NOMO-1 treated with dmso at 0.1 percent for 144 hours (cell line): Measurements from ENCODE around the gene PSENEN.
"Not testable (repeated sequence)": the region's sequence is repeated elsewhere in the genome, so short reads cannot be mapped to it uniquely, and the experiment has no call there.

Source experiments
- DNase-seq: peaks from one replicate; lab custom pipeline; 2025; ENCODE audit not compliant: unreplicated experiment; lab: John Stamatoyannopoulos, UW

The PSENEN gene

GRCh38 chr19:35718345-35719041 lies 27.0 kb upstream of the PSENEN start:
- DNase-seq, result no peak

GRCh38 chr19:35719402-35720162 lies 25.9 kb upstream of the PSENEN start:
- DNase-seq, result no peak

DNA sequence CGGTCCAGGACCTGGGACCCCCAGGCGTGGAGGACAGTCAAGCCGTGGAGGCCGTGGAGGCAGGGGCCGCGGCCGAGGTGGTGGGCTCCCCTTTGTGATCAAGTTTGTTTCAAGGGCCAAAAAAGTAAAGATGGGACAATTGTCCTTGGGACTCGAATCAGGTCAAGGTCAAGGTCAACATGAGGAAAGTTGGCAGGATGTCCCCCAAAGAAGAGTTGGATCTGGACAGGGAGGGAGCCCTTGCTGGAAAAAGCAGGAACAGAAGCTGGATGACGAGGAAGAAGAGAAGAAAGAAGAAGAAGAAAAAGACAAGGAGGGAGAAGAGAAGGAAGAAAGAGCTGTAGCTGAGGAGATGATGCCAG lies 25.3 kb upstream of the PSENEN start:
- DNase-seq, result no peak

DNA sequence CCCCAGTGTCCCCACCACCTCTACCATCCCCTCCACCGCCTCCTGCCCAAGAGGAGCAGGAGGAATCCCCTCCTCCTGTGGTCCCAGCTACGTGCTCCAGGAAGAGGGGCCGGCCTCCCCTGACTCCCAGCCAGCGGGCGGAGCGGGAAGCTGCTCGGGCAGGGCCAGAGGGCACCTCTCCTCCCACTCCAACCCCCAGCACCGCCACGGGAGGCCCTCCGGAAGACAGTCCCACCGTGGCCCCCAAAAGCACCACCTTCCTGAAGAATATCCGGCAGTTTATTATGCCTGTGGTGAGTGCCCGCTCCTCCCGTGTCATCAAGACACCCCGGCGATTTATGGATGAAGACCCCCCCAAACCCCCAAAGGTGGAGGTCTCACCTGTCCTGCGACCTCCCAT lies 24.8 kb upstream of the PSENEN start:
- DNase-seq, result no peak

DNA sequence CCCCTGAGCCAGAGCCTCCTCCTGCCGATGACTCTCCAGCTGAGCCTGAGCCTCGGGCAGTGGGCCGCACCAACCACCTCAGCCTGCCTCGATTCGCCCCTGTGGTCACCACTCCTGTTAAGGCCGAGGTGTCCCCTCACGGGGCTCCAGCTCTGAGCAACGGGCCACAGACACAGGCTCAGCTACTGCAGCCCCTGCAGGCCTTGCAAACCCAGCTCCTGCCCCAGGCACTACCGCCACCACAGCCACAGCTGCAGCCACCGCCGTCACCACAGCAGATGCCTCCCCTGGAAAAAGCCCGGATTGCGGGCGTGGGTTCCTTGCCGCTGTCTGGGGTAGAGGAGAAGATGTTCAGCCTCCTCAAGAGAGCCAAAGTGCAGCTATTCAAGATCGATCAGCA lies 24.1 kb upstream of the PSENEN start:
- DNase-seq, result no peak

- DNase-seq, result no peak
These were observed 23.0 kb upstream of the PSENEN start for GRCh38 chr19:35722461-35722860.

- DNase-seq, result no peak
These were observed 22.6 kb upstream of the PSENEN start for GRCh38 chr19:35722897-35723296.

GRCh38 chr19:35723671-35724070 lies 21.8 kb upstream of the PSENEN start:
- no peak for DNase-seq

DNA sequence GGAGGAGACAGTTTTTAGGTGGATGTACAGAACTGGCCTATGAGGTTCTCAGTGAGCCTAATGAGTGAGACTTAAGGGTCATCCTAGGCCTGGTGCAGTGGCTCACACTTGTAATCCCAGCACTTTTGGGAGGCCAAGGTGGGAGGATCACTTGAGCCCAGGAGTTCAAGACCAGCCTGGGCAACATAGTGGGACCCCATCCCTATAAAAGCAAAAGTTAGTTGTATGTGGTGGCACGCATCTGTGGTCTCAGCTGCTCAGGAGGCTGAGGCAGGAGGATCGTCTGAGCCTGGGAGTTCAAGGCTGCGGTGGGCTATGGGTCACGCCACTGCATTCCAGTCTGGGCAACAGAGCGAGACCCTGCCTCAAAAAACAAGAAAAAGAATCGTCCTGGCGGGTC lies 21.3 kb upstream of the PSENEN start:
- DNase-seq, result not testable (repeated sequence)

- DNase-seq, result no peak
These were observed 20.9 kb upstream of the PSENEN start for GRCh38 chr19:35724560-35724959.

GRCh38 chr19:35725216-35725861 lies 20.1 kb upstream of the PSENEN start:
- no peak for DNase-seq

GRCh38 chr19:35727053-35727955 lies 18.1 kb upstream of the PSENEN start:
- DNase-seq, result no peak

DNA sequence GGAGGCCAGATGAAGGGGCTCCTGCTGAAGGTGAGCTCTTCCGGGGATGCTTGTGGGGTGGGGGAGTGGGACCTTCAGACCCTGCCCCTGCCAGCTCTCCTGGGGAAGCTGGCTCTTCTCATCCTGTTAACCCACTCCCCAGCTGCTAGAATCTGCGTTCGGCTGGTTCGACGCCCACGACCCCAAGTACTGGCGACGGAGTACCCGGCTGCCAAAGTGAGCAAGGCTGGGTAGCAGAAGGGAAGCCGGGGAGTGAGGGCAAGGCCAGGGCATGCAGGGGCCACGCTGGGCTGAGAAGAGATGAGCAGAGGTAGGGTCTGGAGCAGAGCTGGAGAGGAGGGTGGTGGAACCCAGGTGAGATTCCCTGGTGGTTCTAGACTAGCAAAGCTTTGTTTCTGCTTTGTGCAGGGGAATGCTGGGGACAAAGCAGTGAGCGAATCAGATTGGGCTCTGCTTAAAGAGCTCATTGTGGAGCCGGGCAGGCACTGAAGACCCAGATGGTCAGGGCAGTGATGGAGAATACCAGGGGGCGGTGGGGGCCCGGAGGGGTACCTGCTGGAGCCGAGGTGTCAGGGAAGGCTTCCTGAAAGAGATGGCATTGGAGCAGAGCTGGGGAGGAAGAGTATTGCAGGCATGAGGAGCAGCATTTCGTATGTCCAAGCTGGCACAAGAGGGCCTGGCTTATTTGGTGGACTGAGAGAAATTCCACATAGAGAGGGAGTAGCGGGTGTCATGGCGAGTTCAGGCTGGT lies 17.3 kb upstream of the PSENEN start:
- DNase-seq, result no peak

DNA sequence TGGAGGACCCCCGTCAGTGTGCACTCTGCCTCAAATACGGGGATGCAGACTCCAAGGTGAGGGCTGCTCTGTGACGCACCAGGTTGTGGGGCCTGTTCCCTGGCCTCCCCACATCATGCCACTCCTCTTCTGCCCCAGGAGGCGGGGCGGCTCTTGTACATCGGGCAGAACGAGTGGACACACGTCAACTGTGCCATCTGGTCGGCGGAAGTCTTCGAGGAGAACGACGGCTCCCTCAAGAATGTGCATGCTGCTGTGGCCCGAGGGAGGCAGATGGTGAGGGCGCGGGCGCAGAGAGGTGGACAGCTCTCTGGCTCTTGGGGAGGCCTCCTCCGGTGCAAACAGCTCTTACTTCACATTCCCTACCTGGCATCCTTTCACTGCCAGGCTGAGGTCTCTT lies 16.4 kb upstream of the PSENEN start:
- no peak for DNase-seq

GRCh38 chr19:35729763-35730162 lies 15.7 kb upstream of the PSENEN start:
- DNase-seq, result no peak

- DNase-seq, result no peak
These were observed 15.1 kb upstream of the PSENEN start for GRCh38 chr19:35730326-35730725.

DNA sequence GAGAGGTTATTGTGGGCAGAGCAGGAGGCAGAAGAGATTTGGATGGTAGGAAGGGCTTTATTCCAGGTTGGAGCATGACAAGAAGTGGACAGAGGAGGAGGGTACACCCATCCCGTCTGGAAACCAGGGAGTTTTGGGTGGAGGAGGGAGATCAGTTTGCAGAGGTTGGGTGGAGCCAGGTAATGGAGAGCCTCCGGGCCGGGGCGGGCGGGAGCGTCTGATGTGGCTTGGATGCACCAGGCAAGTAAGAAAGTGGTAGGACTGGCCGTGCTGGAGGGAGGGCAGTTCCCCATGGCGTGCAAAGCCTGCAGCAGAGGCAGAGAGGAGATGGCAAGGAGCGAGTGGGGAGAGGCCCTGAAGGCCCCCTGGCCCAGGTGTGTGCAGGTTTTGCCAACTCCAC lies 14.1 kb upstream of the PSENEN start:
- no peak for DNase-seq

DNA sequence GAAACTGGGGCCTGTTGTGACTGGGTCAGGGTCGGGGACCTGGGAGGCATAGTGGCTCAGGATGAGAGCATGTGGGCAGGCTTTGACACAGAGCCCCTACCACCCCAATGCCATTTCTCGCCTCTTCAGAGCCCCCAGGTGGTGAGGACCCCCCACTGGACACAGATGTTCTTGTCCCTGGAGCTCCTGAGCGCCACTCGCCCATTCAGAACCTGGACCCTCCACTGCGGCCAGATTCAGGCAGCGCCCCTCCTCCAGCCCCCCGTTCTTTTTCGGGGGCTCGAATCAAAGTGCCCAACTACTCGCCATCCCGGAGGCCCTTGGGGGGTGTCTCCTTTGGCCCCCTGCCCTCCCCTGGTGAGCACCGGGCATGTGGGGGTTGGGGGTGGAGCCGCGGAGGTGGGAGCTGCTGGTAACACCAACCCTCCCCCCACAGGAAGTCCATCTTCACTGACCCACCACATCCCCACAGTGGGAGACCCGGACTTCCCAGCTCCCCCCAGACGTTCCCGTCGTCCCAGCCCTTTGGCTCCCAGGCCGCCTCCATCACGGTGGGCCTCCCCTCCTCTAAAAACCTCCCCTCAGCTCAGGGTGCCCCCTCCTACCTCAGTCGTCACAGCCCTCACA lies 13.6 kb upstream of the PSENEN start:
- DNase-seq, result no peak

DNA sequence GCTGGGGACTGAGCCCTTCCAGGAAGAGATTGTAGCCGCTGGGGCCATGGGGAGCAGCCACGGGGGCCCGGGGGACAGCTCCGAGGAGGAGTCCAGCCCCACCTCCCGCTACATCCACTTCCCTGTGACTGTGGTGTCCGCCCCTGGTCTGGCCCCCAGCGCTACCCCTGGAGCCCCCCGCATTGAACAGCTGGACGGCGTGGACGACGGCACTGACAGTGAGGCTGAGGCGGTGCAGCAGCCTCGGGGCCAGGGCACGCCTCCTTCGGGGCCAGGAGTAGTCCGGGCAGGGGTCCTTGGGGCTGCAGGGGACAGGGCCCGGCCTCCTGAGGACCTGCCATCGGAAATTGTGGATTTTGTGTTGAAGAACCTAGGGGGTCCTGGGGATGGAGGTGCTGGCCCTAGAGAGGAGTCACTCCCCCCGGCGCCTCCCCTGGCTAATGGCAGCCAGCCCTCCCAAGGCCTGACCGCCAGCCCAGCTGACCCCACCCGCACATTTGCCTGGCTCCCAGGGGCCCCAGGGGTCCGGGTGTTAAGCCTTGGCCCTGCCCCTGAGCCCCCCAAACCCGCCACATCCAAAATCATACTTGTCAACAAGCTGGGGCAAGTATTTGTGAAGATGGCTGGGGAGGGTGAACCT lies 12.8 kb upstream of the PSENEN start:
- DNase-seq, result no peak
